Measurements from ENCODE around the gene DUSP10. TPM values are rescaled to one million over a fixed set of nuclear protein-coding genes. Genes with fewer than 3 reads are reported as not detected.

Gene DUSP10
- total RNA-seq, 1 experiment from 2014 or later = 1.7 TPM

GRCh38 chr1:221678014-221678413, 63.9 kb downstream of the DUSP10 start:
- no peaks in the 10 kb centered on the region for H3K36me3 ChIP-seq (ENCODE audit: control insufficient read depth in 1 of 2, insufficient read depth in 2 of 2, low read length in 2 of 2)
- ATAC-seq (no peak), DNase-seq (ENCODE audit: low read depth, low spot score) (no peak)
- H3K4me1 ChIP-seq (ENCODE audit: control insufficient read depth in 1 of 2, insufficient read depth in 2 of 2, low read length in 2 of 2) = no peaks in the 10 kb centered on the region
- H3K79me2 ChIP-seq (ENCODE audit: insufficient read depth, low read length) = no peaks in the 10 kb centered on the region
- BruUV-seq (replicated peaks) = no TSS peak
- H3K4me2 ChIP-seq (ENCODE audit: low read length) = no peak overlapping the region
- no peak overlapping the region for H2AFZ ChIP-seq (ENCODE audit: low read depth, low read length, poor library complexity, severe bottlenecking)
- no peaks in the 10 kb centered on the region for H3K9me3 ChIP-seq (ENCODE audit: control insufficient read depth in 1 of 2, insufficient read depth in 1 of 2, low read depth in 1 of 2, low read length in 2 of 2)
- CTCF ChIA-PET = no interaction called here
- RAD21 ChIA-PET (ENCODE audit: low non-redundant PET in 1 of 2, low total read pairs in 2 of 2, uncharacterized antibody in 2 of 2, unreplicated experiment in 2 of 2) = no interaction called here
- H3K27me3 ChIP-seq (ENCODE audit: insufficient read depth, low read length) = no peaks in the 10 kb centered on the region
- intact Hi-C loops (cut with micrococcal nuclease) = no loop called here
- H3K4me3 ChIP-seq (replicated peaks in 1 of 2; ENCODE audit: low read depth in 1 of 2, low read length in 2 of 2) = no peak overlapping the region
- H4K20me1 ChIP-seq (ENCODE audit: insufficient read depth) = no peaks in the 10 kb centered on the region
- no peak overlapping the region for H3K27ac ChIP-seq (ENCODE audit: low read depth, low read length)
- H3K9ac ChIP-seq (ENCODE audit: low read length) = no peak overlapping the region
- POLR2A ChIA-PET = no interaction called here
- TF ChIP-seq TCF7L2 (IDR thresholded peaks at IDR 0.05; ENCODE audit: borderline replicate concordance, extremely low read depth, insufficient read depth, insufficient read length) (no peak), CEBPB (IDR thresholded peaks at IDR 0.05; ENCODE audit: low read depth) (no peak), FOSL1 (IDR thresholded peaks at IDR 0.05; ENCODE audit: low read depth) (no peak), EZH2phosphoT487 (IDR thresholded peaks at IDR 0.05; ENCODE audit: borderline replicate concordance) (no peak)
- H3K9me2 ChIP-seq (ENCODE audit: insufficient read depth) = no peaks in the 10 kb centered on the region

GRCh38 chr1:221675880-221676800, 65.7 kb downstream of the DUSP10 start:
- no peaks in the 10 kb centered on the region for H3K9me3 ChIP-seq (ENCODE audit: control insufficient read depth in 1 of 2, insufficient read depth in 1 of 2, low read depth in 1 of 2, low read length in 2 of 2)
- H4K20me1 ChIP-seq (ENCODE audit: insufficient read depth) = no peaks in the 10 kb centered on the region
- no peaks in the 10 kb centered on the region for H3K79me2 ChIP-seq (ENCODE audit: insufficient read depth, low read length)
- no peaks in the 10 kb centered on the region for H3K4me1 ChIP-seq (ENCODE audit: control insufficient read depth in 1 of 2, insufficient read depth in 2 of 2, low read length in 2 of 2)
- no peaks in the 10 kb centered on the region for H3K9me2 ChIP-seq (ENCODE audit: insufficient read depth)
- H3K36me3 ChIP-seq (ENCODE audit: control insufficient read depth in 1 of 2, insufficient read depth in 2 of 2, low read length in 2 of 2) = no peaks in the 10 kb centered on the region
- H3K4me2 ChIP-seq (ENCODE audit: low read length) = no peak overlapping the region
- intact Hi-C loops (cut with micrococcal nuclease) = no loop called here
- no peak for DNase-seq (ENCODE audit: low read depth, low spot score)
- POLR2A ChIA-PET = no interaction called here
- BruUV-seq (replicated peaks) = no TSS peak
- no peak for ATAC-seq
- no peak overlapping the region for H2AFZ ChIP-seq (ENCODE audit: low read depth, low read length, poor library complexity, severe bottlenecking)
- no peaks in the 10 kb centered on the region for H3K27me3 ChIP-seq (ENCODE audit: insufficient read depth, low read length)
- H3K9ac ChIP-seq (ENCODE audit: low read length) = no peak overlapping the region
- no peak overlapping the region for H3K4me3 ChIP-seq (replicated peaks in 1 of 2; ENCODE audit: low read depth in 1 of 2, low read length in 2 of 2)
- CTCF ChIA-PET = no interaction called here
- no peak overlapping the region for H3K27ac ChIP-seq (ENCODE audit: low read depth, low read length)
- RAD21 ChIA-PET (ENCODE audit: low non-redundant PET in 1 of 2, low total read pairs in 2 of 2, uncharacterized antibody in 2 of 2, unreplicated experiment in 2 of 2) = no interaction called here
- TF ChIP-seq TCF7L2 (IDR thresholded peaks at IDR 0.05; ENCODE audit: borderline replicate concordance, extremely low read depth, insufficient read depth, insufficient read length) (no peak), YY1 (IDR thresholded peaks at IDR 0.05; ENCODE audit: extremely low read depth, insufficient replicate concordance, low read depth, low read length) (no peak), CEBPB (IDR thresholded peaks at IDR 0.05; ENCODE audit: low read depth) (no peak), POLR2AphosphoS5 (IDR thresholded peaks at IDR 0.05; ENCODE audit: low read depth, low read length) (no peak), ELF1 (IDR thresholded peaks at IDR 0.05; ENCODE audit: borderline replicate concordance, low read depth) (no peak), CTCF (IDR thresholded peaks at IDR 0.05 in 2 of 3, conservative IDR thresholded peaks at IDR 0.05 in 1 of 3; ENCODE audit: borderline replicate concordance in 1 of 3, insufficient read depth in 1 of 3, low read depth in 2 of 3, low read length in 2 of 3) (no peak), REST (IDR thresholded peaks at IDR 0.05; ENCODE audit: low read depth) (no peak), EGR1 (IDR thresholded peaks at IDR 0.05; ENCODE audit: low read depth) (no peak), CBX3 (IDR thresholded peaks at IDR 0.05; ENCODE audit: low read depth) (no peak), FOSL1 (IDR thresholded peaks at IDR 0.05; ENCODE audit: low read depth) (no peak), SIN3A (IDR thresholded peaks at IDR 0.05; ENCODE audit: low read depth) (no peak), EZH2 (IDR thresholded peaks at IDR 0.05) (no peak)

Data from HCT116 (cell line).